MCF 10A (cell line): ENCODE data around the gene CELF5. TPM values are rescaled to one million over a fixed set of nuclear protein-coding genes. Genes with fewer than 3 reads are reported as not detected.

Experiments
- BruUV-seq: library from RNA; stranded (reverse); fragments of 400-500 nt; replicated peaks from 2 replicates; lab custom pipeline; 2021; lab: Mats Ljungman, UMichigan
- CTCF ChIA-PET: fragments of 300-600 bp; sonication (Branson Sonifier 250); formaldehyde crosslinking; extraction: SDS; loops from one replicate; lab custom pipeline; 2021; ENCODE audit warnings: antibody characterized with exemption, inconsistent platforms; lab: Yijun Ruan, JAX
- POLR2A ChIA-PET: fragments of 300-600, 350-650 bp; sonication (Branson Sonifier 250); formaldehyde crosslinking; extraction: SDS; loops from one replicate; lab custom pipeline; 2020; ENCODE audit warnings: antibody characterized with exemption, inconsistent platforms; lab: Yijun Ruan, JAX
- DNase-seq: peaks from one replicate; pipeline ENCODE4 v3.0.0-alpha.2; 2018; ENCODE audit not compliant: unreplicated experiment
- H3K27ac Mint-ChIP-seq: one replicate; pipeline ENCODE4 v1.8.0; 2022; ENCODE audit warnings: mild to moderate bottlenecking, low read depth, mixed read lengths; ENCODE audit not compliant: unreplicated experiment
- H3K27me3 Mint-ChIP-seq: one replicate; pipeline ENCODE4 v1.8.0; 2022; ENCODE audit warnings: mixed read lengths; ENCODE audit not compliant: insufficient read depth, unreplicated experiment
- H3K36me3 Mint-ChIP-seq: one replicate; pipeline ENCODE4 v1.8.0; 2022; ENCODE audit warnings: mild to moderate bottlenecking, moderate library complexity, mixed read lengths; ENCODE audit not compliant: insufficient read depth, unreplicated experiment
- H3K4me1 Mint-ChIP-seq: one replicate; pipeline ENCODE4 v1.8.0; 2022; ENCODE audit warnings: mixed read lengths; ENCODE audit not compliant: insufficient read depth, unreplicated experiment
- H3K4me3 Mint-ChIP-seq: one replicate; pipeline ENCODE4 v1.8.0; 2022; ENCODE audit warnings: mild to moderate bottlenecking, moderate library complexity, mixed read lengths; ENCODE audit not compliant: unreplicated experiment
- H3K9me3 Mint-ChIP-seq: one replicate; pipeline ENCODE4 v1.8.0; 2022; ENCODE audit warnings: mixed read lengths; ENCODE audit not compliant: unreplicated experiment
- CTCF ChIP-seq: fragments of 200-600 bp; IDR thresholded peaks from one replicate; pipeline ENCODE4 v1.8.0; 2022; ENCODE audit warnings: antibody characterized with exemption, mild to moderate bottlenecking; ENCODE audit not compliant: unreplicated experiment
- intact Hi-C: fragments of 100-400 bp; cut with micrococcal nuclease; formaldehyde crosslinking; loops from 2 replicates; pipeline ENCODE4 v1.14.1; 2022
- total RNA-seq: library from RNA; stranded (reverse); gene quantifications from 2 replicates; pipeline ENCODE4 v1.2.3, GENCODE V29; 2022

Gene CELF5
- total RNA-seq, 1 experiment from 2014 or later = 0.30 TPM

GRCh38 chr19:3268326-3268725 lies 43.9 kb downstream of the CELF5 start:
- ChIA-PET POLR2A (interaction anchor here (0.7 kb wide), 1 partner anchor 12 kb away, joined by 3 read pairs; no protein-coding TSS in a partner anchor), CTCF (no interaction called here)
- Mint-ChIP-seq H3K4me1 (no peaks in the 10 kb centered on the region), H3K27me3 (peaks cover 57% of the 10 kb centered on the region), H3K4me3 (no peak overlapping the region), H3K9me3 (no peaks in the 10 kb centered on the region), H3K27ac (no peak overlapping the region), H3K36me3 (no peaks in the 10 kb centered on the region)
- intact Hi-C loops = no loop called here
- DNase-seq = no peak
- no peak for TF ChIP-seq CTCF
- no TSS peak for BruUV-seq

DNA sequence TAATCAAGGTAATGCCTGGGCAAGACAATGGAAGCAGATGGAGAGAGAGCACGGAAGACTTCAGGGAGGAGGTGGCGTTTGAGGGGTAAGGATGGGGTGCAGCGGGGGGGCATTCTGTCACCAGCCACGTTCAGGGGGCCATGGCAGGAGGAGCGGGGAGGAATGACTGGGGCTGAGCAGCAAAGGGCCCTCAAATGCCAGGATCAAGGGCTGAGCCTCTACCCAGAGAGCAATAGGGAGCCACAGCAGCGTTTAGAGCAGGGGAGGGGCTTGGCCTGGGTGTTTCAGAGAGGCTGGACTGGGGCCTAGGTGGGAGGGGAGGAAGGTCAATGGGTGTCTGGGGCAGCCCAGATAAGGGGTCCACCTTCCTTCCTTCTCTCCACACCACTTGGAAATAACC lies 44.3 kb downstream of the CELF5 start:
- POLR2A ChIA-PET = no interaction called here
- H3K4me3 Mint-ChIP-seq = no peak overlapping the region
- BruUV-seq = no TSS peak
- H3K27ac Mint-ChIP-seq = no peak overlapping the region
- no peaks in the 10 kb centered on the region for H3K4me1 Mint-ChIP-seq
- H3K9me3 Mint-ChIP-seq = no peaks in the 10 kb centered on the region
- CTCF ChIA-PET = no interaction called here
- peaks cover 57% of the 10 kb centered on the region for H3K27me3 Mint-ChIP-seq
- no peak for DNase-seq
- H3K36me3 Mint-ChIP-seq = no peaks in the 10 kb centered on the region
- intact Hi-C loops = no loop called here
- TF ChIP-seq CTCF = no peak

DNA sequence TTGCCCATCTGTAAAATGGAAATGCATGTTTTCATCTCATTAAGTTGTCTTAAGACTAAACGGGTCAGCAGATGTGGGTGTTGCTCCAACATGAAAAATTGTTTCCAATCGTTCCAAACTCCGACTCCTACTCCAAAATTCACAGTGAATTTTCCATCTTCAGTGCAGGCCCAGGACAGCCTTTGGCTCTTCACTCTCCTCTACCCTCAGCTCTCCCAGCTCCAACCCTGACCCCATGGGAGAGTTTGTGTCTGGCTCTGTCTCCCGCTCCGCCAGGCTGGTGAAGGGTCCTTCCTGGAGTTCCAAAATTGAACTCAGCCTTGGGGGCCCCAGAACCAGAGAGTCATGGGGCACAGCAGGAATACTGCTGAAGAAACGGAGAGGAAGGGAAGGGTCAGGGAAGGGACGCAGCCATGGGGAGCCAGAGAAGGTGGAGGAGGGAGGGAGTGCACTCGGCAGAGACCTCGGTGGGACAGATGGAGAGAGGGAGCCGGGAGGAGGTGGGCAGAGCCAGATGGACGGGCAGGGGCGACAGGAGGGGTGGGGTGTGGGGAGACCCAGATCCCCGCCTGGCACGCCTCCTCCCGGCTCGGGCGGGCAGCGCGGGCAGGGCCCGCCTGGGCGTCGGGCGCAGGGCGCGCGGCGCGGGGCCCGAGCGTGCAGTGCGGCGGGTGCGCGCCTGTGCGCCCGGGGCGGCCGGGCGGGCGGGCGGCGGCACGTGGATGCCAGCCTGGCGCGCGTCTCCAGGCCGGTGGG lies 45.6 kb downstream of the CELF5 start:
- Mint-ChIP-seq H3K9me3 (no peaks in the 10 kb centered on the region), H3K27me3 (peaks cover 57% of the 10 kb centered on the region), H3K4me3 (no peak overlapping the region), H3K27ac (no peak overlapping the region), H3K36me3 (no peaks in the 10 kb centered on the region), H3K4me1 (no peaks in the 10 kb centered on the region)
- no peak for DNase-seq
- POLR2A ChIA-PET = no interaction called here
- intact Hi-C loops = no loop called here
- BruUV-seq = no TSS peak
- CTCF ChIA-PET = no interaction called here
- TF ChIP-seq CTCF = no peak

DNA sequence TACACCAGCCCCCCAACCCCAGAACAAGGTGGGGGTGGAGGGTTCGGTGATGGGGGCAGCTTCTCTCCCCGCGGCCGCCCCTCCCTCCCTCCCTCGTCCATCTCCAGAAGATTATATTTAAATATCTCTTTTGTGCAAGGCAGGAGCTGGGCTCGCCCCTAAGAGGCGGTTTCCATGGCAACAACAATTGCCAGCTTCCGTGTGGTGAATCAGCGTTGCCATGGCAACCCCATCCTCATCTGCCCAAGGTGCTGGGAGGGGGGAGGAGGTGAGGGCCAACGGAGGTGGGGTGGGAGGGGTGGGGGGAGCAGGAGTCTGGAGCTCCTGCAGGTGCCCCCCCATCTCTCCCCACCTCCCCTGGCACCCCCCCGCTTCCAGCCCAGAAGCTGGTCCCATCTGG lies 46.4 kb downstream of the CELF5 start:
- no TSS peak for BruUV-seq
- no peak overlapping the region for H3K4me3 Mint-ChIP-seq
- intact Hi-C loops = no loop called here
- peak; percentile 45 for DNase-seq
- H3K27me3 Mint-ChIP-seq = peaks cover 57% of the 10 kb centered on the region
- H3K36me3 Mint-ChIP-seq = no peaks in the 10 kb centered on the region
- no peaks in the 10 kb centered on the region for H3K9me3 Mint-ChIP-seq
- POLR2A ChIA-PET = no interaction called here
- CTCF ChIA-PET = no interaction called here
- H3K27ac Mint-ChIP-seq = no peak overlapping the region
- no peaks in the 10 kb centered on the region for H3K4me1 Mint-ChIP-seq
- no peak for TF ChIP-seq CTCF
